BLaER1 treated with 17β-estradiol and CSF1 and Interleukin-3, amounts not matched to agents 10 nM and 100 nM (cell line): ENCODE measurements around the gene ZNF320.
"Not testable (repeated sequence)": the region's sequence is repeated elsewhere in the genome, so short reads cannot be mapped to it uniquely, and the experiment has no call there.

ENCODE experiments used
- H3K27ac ChIP-seq, 11 experiments: shearing (Covaris generic); formaldehyde crosslinking; 2 replicates each; pipeline ENCODE4 v1.8.1; 2022
- H3K27me3 ChIP-seq, 11 experiments: shearing (Covaris generic); formaldehyde crosslinking; 2 replicates each; pipeline ENCODE4 v1.8.1; 2022
- H3K36me3 ChIP-seq, 11 experiments: shearing (Covaris generic); formaldehyde crosslinking; 2 replicates each; pipeline ENCODE4 v1.8.1; 2022
- H3K4me1 ChIP-seq, 10 experiments: shearing (Covaris generic); formaldehyde crosslinking; 2 replicates each; pipeline ENCODE4 v1.8.1; 2022
- H3K4me2 ChIP-seq, 11 experiments: shearing (Covaris generic); formaldehyde crosslinking; 2 replicates each; pipeline ENCODE4 v1.8.1; 2022
- H3K4me3 ChIP-seq, 10 experiments: shearing (Covaris generic); formaldehyde crosslinking; 2 replicates each; pipeline ENCODE4 v1.8.1; 2022
- H3K9ac ChIP-seq, 11 experiments: shearing (Covaris generic); formaldehyde crosslinking; 2 replicates each; pipeline ENCODE4 v1.8.1; 2022
- H3K9me3 ChIP-seq, 11 experiments: shearing (Covaris generic); formaldehyde crosslinking; replicated peaks in 1 of 11; 2 replicates each; pipeline ENCODE4 v1.8.1; 2022
- H4K20me1 ChIP-seq, 11 experiments: shearing (Covaris generic); formaldehyde crosslinking; 2 replicates each; pipeline ENCODE4 v1.8.1; 2022
- Cebpa-rat ChIP-seq, 11 experiments: shearing (Covaris generic); IDR thresholded peaks; 2 replicates each; pipeline ENCODE4 v1.8.1; 2022

Gene ZNF320

DNA sequence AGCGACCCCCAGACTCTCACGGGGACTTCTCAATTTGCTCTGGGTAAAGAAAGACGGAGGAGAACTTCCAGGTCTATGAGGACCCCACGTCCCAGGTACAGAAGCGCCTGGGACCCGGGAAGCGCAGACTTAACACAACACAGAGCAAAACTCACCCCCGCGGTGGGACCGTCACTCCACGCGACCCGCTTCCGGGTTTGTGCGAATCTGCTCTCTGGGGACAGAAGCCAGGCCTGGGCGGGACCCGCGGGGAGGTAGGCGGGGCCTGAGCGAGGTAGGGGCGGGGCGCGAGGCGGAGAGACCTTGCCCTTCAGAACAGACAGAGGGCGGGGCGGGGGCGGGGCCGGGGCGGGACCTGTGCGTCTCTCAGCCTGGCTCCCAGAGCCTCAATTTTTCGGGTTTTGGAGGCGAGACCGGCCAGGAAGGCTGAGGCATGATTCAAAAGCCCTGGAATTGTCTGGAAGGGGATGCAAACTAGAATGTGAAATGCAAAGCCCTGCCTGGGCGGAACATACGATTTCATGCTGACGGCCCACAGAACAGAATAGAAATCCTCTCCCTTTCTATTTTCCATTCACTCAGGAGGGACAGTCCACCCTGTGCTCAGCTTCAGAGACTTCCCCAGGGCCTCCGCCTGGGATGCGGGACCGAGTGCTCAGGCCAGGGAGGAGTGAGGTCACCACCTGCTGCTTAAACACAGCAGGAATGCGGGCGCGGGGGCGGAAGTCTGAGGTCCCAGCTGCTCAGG is 45.1 kb upstream of the ZNF320 start:
- Histone ChIP-seq H3K9ac (peak overlapping the region; percentile 81 to 96 (median 93)), H3K27me3 (no peaks in the 10 kb centered on the region), H4K20me1 (no peaks in the 10 kb centered on the region), H3K27ac (peak overlapping the region; percentile 85 to 97 (median 91)), H3K9me3 (peaks cover 12 to 48% (median 17%) of the 10 kb centered on the region in 11 experiments), H3K4me3 (peak overlapping the region; percentile 79 to 95 (median 86)), H3K36me3 (peaks cover 0 to 19% (median 13%) of the 10 kb centered on the region in 11 experiments; a peak in 18 of 22 replicates), H3K4me2 (peak overlapping the region; percentile 88 to 100 (median 95)), H3K4me1 (peaks cover 23 to 44% (median 34%) of the 10 kb centered on the region in 10 experiments)
- no peak for TF ChIP-seq Cebpa-rat (IDR thresholded peaks at IDR 0.05)

DNA sequence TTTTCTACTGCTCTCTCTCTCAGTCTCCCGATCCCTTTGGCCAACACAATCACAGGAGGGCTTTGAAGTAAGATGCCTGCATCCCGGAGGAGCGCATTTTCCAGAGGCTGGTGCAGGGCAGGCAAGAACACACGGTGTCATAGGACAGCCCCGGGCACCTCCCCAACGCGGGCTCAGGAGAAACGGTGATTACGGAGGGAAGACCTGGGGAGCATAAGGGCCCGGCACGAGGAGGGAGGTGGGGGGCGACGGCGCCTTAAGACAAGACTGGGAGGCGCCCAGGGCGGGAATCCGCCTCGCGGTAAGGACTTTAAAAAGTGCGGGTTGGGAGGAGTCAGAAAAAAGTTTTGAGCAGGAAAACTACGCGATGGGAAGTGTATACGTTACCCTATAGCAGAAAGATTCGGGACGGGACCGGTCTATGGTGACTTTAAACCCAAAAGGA is 44.5 kb upstream of the ZNF320 start:
- H3K4me3 ChIP-seq, result peak overlapping the region; percentile 79 to 95 (median 86)
- peak overlapping the region; percentile 67 to 96 (median 90) for H3K4me2 ChIP-seq
- H3K27me3 ChIP-seq, result no peaks in the 10 kb centered on the region
- peaks cover 11 to 46% (median 16%) of the 10 kb centered on the region in 11 experiments for H3K9me3 ChIP-seq
- no peak for TF ChIP-seq Cebpa-rat (IDR thresholded peaks at IDR 0.05)
- peak overlapping the region; percentile 81 to 96 (median 93) for H3K9ac ChIP-seq
- H3K27ac ChIP-seq, result peak overlapping the region; percentile 85 to 97 (median 91)
- H3K36me3 ChIP-seq, result peaks cover 0 to 19% (median 14%) of the 10 kb centered on the region in 11 experiments; a peak in 19 of 22 replicates
- peaks cover 29 to 50% (median 40%) of the 10 kb centered on the region in 10 experiments for H3K4me1 ChIP-seq
- H4K20me1 ChIP-seq, result no peaks in the 10 kb centered on the region

GRCh38 chr19:52941523-52941922 is 44.1 kb upstream of the ZNF320 start:
- peak overlapping the region; percentile 81 to 96 (median 93) for H3K9ac ChIP-seq
- not testable (repeated sequence) for H3K27me3 ChIP-seq, H4K20me1 ChIP-seq
- peaks cover 6 to 41% (median 14%) of the 10 kb centered on the region in 11 experiments; a peak in 18 of 22 replicates for H3K9me3 ChIP-seq
- H3K4me3 ChIP-seq, result peak overlapping the region; percentile 79 to 95 (median 86)
- peak overlapping the region; percentile 67 to 96 (median 90) for H3K4me2 ChIP-seq
- peaks cover 0 to 23% (median 15%) of the 10 kb centered on the region in 11 experiments; a peak in 18 of 22 replicates for H3K36me3 ChIP-seq
- peak overlapping the region in 10 of 11 experiments; percentile 85 to 97 (median 92); a peak in 20 of 22 replicates for H3K27ac ChIP-seq
- H3K4me1 ChIP-seq, result peaks cover 33 to 55% (median 44%) of the 10 kb centered on the region in 10 experiments

DNA sequence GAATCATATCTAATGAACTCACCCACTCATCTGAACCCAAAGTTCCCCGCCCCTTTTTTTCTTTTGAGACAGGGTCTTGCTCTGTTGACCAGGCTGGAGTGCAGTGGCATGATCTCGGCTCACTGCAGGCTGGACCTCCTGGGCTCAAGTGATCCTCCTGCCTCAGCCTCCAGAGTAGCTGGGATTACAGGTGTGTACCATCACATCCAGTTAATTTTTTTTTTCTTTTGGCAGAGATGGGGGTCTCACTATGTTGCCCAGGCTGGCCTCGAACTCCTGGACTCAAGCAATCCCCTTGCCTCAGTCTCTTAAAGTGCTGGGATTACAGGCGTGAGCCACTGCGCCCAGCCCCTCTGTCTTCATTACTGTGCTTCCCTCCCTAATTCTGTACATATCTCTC is 43.5 kb upstream of the ZNF320 start:
- peaks cover 39 to 61% (median 50%) of the 10 kb centered on the region in 10 experiments for H3K4me1 ChIP-seq
- H3K27ac ChIP-seq, H3K27me3 ChIP-seq, H4K20me1 ChIP-seq: not testable (repeated sequence)
- H3K9ac ChIP-seq, result peak overlapping the region in 7 of 11 experiments; percentile 90 to 94 (median 92); a peak in 6 of 22 replicates
- H3K9me3 ChIP-seq, result peaks cover 9 to 36% (median 12%) of the 10 kb centered on the region in 11 experiments; a peak in 19 of 22 replicates
- peak overlapping the region; percentile 67 to 96 (median 90) for H3K4me2 ChIP-seq
- peak overlapping the region in 6 of 10 experiments; percentile 79 to 94 (median 86); a peak in 6 of 20 replicates for H3K4me3 ChIP-seq
- H3K36me3 ChIP-seq, result peaks cover 0 to 29% (median 20%) of the 10 kb centered on the region in 11 experiments; a peak in 18 of 22 replicates

DNA sequence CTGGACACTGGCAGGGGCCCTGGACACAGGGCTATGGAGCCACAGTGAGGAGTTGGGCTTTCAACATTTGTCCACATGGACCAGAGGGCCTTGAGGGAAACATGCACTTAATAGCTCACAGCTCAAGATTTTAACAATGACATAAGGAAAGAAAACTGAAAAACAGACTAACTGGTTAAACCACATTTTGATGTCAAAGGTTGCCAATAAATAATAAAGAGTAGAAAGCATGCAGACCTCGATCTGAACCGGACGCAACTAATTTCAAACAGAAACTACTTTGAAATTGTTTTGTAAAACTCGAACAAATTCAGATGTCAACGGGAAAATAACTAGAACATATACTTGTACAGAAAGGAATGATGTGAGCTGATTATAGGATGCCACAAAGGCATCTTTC is 41.3 kb upstream of the ZNF320 start:
- Histone ChIP-seq H3K27me3 (no peaks in the 10 kb centered on the region), H3K4me1 (peaks cover 39 to 75% (median 63%) of the 10 kb centered on the region in 10 experiments), H3K4me3 (no peak overlapping the region), H3K4me2 (peak overlapping the region in 5 of 11 experiments; percentile 23 to 88 (median 67); a peak in 6 of 22 replicates), H3K9me3 (peaks cover 14 to 41% (median 33%) of the 10 kb centered on the region in 11 experiments; a peak in 21 of 22 replicates), H3K9ac (no peak overlapping the region), H3K36me3 (peaks cover 9 to 49% (median 42%) of the 10 kb centered on the region in 11 experiments), H3K27ac (peak overlapping the region in 1 of 11 experiments; percentile 40; a peak in 1 of 22 replicates), H4K20me1 (no peaks in the 10 kb centered on the region)
- TF ChIP-seq Cebpa-rat (IDR thresholded peaks at IDR 0.05), result no peak

DNA sequence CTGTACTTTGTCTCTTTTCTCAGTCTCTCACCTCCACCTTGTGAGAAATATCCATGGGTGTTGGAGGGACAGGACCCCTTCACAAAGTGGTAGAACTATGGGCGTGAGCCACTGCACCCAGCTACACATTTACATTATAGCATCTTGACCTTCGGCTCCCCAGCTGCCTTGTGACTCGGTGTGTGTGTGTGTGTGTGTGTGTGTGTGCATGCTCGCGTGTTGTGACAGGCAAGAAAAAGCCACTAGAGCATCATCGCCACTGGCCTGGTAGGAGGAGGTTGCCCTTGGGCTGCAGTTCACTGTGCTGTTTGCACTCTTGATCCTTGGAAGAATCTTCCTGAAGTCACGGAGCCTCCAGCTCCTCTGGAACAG is 39.5 kb upstream of the ZNF320 start:
- TF ChIP-seq Cebpa-rat (IDR thresholded peaks at IDR 0.05), result no peak

DNA sequence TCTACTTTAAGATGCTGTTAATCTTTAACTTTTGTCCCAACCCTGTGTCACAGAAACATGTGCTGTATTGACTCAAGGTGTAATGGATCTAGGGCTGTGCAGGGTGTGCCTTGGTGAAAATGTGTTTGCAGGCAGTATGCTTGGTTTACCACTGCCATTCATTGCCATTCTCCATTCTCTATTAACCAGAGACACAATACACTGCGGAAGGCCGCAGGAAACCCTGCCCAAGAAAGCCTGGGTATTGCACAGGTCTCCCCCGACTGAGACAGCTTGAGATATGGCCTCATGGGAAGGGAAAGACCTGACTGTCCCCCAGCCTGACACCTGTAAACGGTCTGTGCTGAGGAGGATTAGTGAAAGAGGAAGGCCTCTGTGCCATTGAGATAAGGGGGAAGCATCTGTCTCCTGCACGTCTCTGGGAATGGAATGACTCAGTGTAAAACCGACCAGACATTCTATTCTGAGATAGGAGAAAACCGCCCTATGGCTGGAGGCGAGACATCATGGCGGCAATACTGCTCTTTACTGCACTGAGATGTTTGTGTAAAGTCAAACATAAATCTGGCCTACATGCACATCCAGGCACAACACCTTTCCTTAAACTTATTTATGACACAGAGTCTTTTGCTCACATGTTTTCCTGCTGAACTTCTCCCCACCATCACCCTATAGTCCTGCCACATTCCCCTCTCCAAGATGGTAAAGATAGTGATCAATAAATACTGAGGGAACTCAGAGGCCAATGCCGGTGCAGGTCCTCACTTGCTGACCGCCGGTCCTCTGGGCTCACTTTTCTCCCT is 38.9 kb upstream of the ZNF320 start:
- peaks cover 29 to 61% (median 42%) of the 10 kb centered on the region in 11 experiments; a peak in 21 of 22 replicates for H3K9me3 ChIP-seq
- 0 out of 20 replicates have a peak overlapping the region, but pooled peaks of 1 of the 10 experiments have one; percentile 2 for H3K4me3 ChIP-seq
- peak overlapping the region; percentile 1 to 81 (median 49); a peak in 19 of 22 replicates for H3K4me2 ChIP-seq
- peaks cover 28 to 71% (median 58%) of the 10 kb centered on the region in 10 experiments for H3K4me1 ChIP-seq
- H3K27ac ChIP-seq, result peak overlapping the region in 10 of 11 experiments; percentile 46 to 82 (median 70); a peak in 19 of 22 replicates
- H4K20me1 ChIP-seq, result no peaks in the 10 kb centered on the region
- H3K36me3 ChIP-seq, result peaks cover 18 to 71% (median 59%) of the 10 kb centered on the region in 11 experiments
- H3K27me3 ChIP-seq, result no peaks in the 10 kb centered on the region
- H3K9ac ChIP-seq, result peak overlapping the region in 7 of 11 experiments; percentile 18 to 54 (median 44); a peak in 10 of 22 replicates
- no peak for TF ChIP-seq Cebpa-rat (IDR thresholded peaks at IDR 0.05)

More for the DNA sequence above, 39.5 kb upstream of the ZNF320 start:
- no peaks in the 10 kb centered on the region for H4K20me1 ChIP-seq
- peaks cover 31 to 75% (median 62%) of the 10 kb centered on the region in 10 experiments for H3K4me1 ChIP-seq
- H3K9ac ChIP-seq, result peak overlapping the region in 7 of 11 experiments; percentile 18 to 54 (median 44); a peak in 9 of 22 replicates
- peaks cover 29 to 59% (median 42%) of the 10 kb centered on the region in 11 experiments; a peak in 21 of 22 replicates for H3K9me3 ChIP-seq
- peak overlapping the region; percentile 1 to 81 (median 49); a peak in 19 of 22 replicates for H3K4me2 ChIP-seq
- peaks cover 16 to 65% (median 54%) of the 10 kb centered on the region in 11 experiments for H3K36me3 ChIP-seq
- peak overlapping the region in 1 of 10 experiments; percentile 2; a peak in 1 of 20 replicates for H3K4me3 ChIP-seq
- H3K27ac ChIP-seq, result peak overlapping the region in 10 of 11 experiments; percentile 38 to 82 (median 70); a peak in 19 of 22 replicates
- H3K27me3 ChIP-seq, result no peaks in the 10 kb centered on the region

DNA sequence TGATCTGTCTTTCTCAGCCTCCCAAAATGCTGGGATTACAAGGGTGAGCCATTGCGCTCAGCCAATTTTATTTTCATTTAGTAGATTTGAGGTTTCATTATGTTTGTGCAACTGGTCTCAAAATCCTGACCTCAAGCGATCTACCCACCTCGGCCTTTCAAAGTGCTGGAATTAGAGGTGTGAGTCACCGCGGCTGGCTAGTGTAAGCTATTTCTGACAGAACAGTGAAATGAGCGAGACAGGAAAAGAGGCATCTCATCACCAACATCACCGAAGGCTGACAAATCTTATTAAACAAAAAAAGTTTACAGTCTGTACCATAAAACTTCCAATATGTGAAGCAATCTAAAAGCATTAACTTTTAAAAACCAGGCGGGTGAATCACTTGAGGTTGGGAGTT is 38.0 kb upstream of the ZNF320 start:
- H3K4me2 ChIP-seq, result peak overlapping the region in 5 of 11 experiments; percentile 49 to 79 (median 75); a peak in 9 of 22 replicates
- peaks cover 18 to 79% (median 62%) of the 10 kb centered on the region in 11 experiments for H3K36me3 ChIP-seq
- peak overlapping the region in 1 of 11 experiments; percentile 5; a peak in 2 of 22 replicates for H3K9ac ChIP-seq
- H3K4me3 ChIP-seq, result peak overlapping the region in 1 of 10 experiments; percentile 14; a peak in 2 of 20 replicates
- H4K20me1 ChIP-seq, result no peaks in the 10 kb centered on the region
- no peaks in the 10 kb centered on the region for H3K27me3 ChIP-seq
- H3K4me1 ChIP-seq, result peaks cover 20 to 62% (median 50%) of the 10 kb centered on the region in 10 experiments
- H3K9me3 ChIP-seq, result peaks cover 29 to 61% (median 42%) of the 10 kb centered on the region in 11 experiments; a peak in 21 of 22 replicates
- no peak for TF ChIP-seq Cebpa-rat (IDR thresholded peaks at IDR 0.05)
- H3K27ac ChIP-seq, result peak overlapping the region in 8 of 11 experiments; percentile 43 to 82 (median 72); a peak in 15 of 22 replicates

DNA sequence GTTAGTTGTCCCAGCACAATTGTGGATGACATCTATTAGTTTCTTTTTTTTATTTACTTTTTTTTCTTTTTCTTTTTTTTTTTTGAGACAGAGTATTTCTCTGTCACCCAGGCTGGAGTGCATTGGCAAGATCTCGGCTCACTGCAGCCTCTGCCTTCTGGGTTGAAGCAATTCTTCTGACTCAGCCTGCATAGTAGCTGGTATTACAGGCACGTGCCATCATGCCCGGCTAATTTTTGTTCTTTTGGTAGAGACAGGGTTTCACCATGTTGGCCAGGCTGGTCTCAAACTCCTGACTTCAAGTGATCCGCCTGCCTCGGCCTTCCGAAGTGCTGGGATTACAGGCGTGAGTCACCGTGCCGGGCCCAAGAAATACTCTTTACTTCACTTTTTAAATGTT is 27.2 kb upstream of the ZNF320 start:
- H3K4me3 ChIP-seq, H4K20me1 ChIP-seq, H3K9me3 ChIP-seq, H3K27me3 ChIP-seq, H3K9ac ChIP-seq: not testable (repeated sequence)
- H3K36me3 ChIP-seq, result peaks cover 22 to 50% (median 38%) of the 10 kb centered on the region in 11 experiments
- H3K4me2 ChIP-seq, result peak overlapping the region in 6 of 11 experiments; percentile 83 to 94 (median 88); a peak in 8 of 22 replicates
- peak overlapping the region in 3 of 11 experiments; percentile 5 to 94 (median 92); a peak in 2 of 22 replicates for H3K27ac ChIP-seq
- peaks cover 19 to 33% (median 27%) of the 10 kb centered on the region in 10 experiments for H3K4me1 ChIP-seq
